HepG2 (cell line): Measurements from ENCODE around the gene BCL2L2. TPM values are rescaled to one million over a fixed set of nuclear protein-coding genes. Genes with fewer than 3 reads are reported as not detected.

Source experiments
- ARNTL ChIP-seq: sonication (generic); formaldehyde crosslinking; IDR thresholded peaks from 2 replicates; pipeline ENCODE4 v1.4.0; 2020; ENCODE audit warnings: mild to moderate bottlenecking, missing genetic modification reagents
- CBX2 ChIP-seq, 2 experiments: fragments of 200-600 bp in 1 of 2; sonication (generic); formaldehyde crosslinking in 1 of 2; IDR thresholded peaks; 2 replicates each; pipeline versions ENCODE4 v1.7.0 to v1.8.1; 2018 to 2022; ENCODE audit warnings: low read depth in 2 of 2, low read length in 1 of 2, mild to moderate bottlenecking in 1 of 2, missing genetic modification reagents in 1 of 2
- HMGXB3 ChIP-seq: sonication (generic); formaldehyde crosslinking; IDR thresholded peaks from 2 replicates; pipeline ENCODE4 v1.4.0; 2020; ENCODE audit warnings: missing genetic modification reagents, borderline replicate concordance
- HNRNPUL1 ChIP-seq: fragments of 200-400 bp; formaldehyde crosslinking; IDR thresholded peaks from 2 replicates; pipeline ENCODE4 v1.6.1; 2017; ENCODE audit warnings: low read depth, mild to moderate bottlenecking, low read length, moderate library complexity
- HOXA7 ChIP-seq: sonication (generic); formaldehyde crosslinking; IDR thresholded peaks from 2 replicates; pipeline ENCODE4 v1.8.1; 2022; ENCODE audit warnings: mild to moderate bottlenecking, missing genetic modification reagents, moderate library complexity
- KLF16 ChIP-seq, 2 experiments: sonication (generic) in 1 of 2; formaldehyde crosslinking in 1 of 2; IDR thresholded peaks; 2 replicates each; pipeline versions ENCODE4 v1.6.1 to v1.8.0; 2016 to 2023; ENCODE audit warnings: missing genetic modification reagents in 2 of 2, missing compliant biosample characterization in 1 of 2
- MATR3 ChIP-seq: sonication (generic); formaldehyde crosslinking; IDR thresholded peaks from 2 replicates; pipeline ENCODE4 v1.4.0; 2020; ENCODE audit warnings: missing genetic modification reagents
- PAF1 ChIP-seq: IDR thresholded peaks from 2 replicates; pipeline ENCODE4 v1.6.1; 2016; ENCODE audit warnings: missing genetic modification reagents, missing compliant biosample characterization
- PLSCR1 ChIP-seq: sonication (generic); formaldehyde crosslinking; IDR thresholded peaks from 2 replicates; pipeline ENCODE4 v1.5.0; 2020; ENCODE audit warnings: missing genetic modification reagents, mild to moderate bottlenecking, borderline replicate concordance
- POLR2A ChIP-seq, 2 experiments: IDR thresholded peaks; 2 replicates each; pipeline ENCODE4 v1.6.1; 2011; ENCODE audit warnings: low read depth in 2 of 2, low read length in 2 of 2, mild to moderate bottlenecking in 1 of 2, moderate library complexity in 1 of 2; ENCODE audit not compliant: insufficient read depth in 1 of 2
- RFX1 ChIP-seq: fragments of 450-650 bp; IDR thresholded peaks from 2 replicates; pipeline ENCODE4 v1.6.1; 2017
- ZC3H13 ChIP-seq: sonication (generic); formaldehyde crosslinking; IDR thresholded peaks from 2 replicates; pipeline ENCODE4 v1.8.1; 2023; ENCODE audit warnings: mild to moderate bottlenecking, missing genetic modification reagents, moderate library complexity
- ZFP90 ChIP-seq: sonication (generic); formaldehyde crosslinking; IDR thresholded peaks from 2 replicates; pipeline ENCODE4 v1.8.0; 2022; ENCODE audit warnings: missing genetic modification reagents, mild to moderate bottlenecking, inconsistent platforms, borderline replicate concordance
- ZNF317 ChIP-seq: sonication (generic); formaldehyde crosslinking; IDR thresholded peaks from 2 replicates; pipeline ENCODE4 v1.5.0; 2020; ENCODE audit warnings: mild to moderate bottlenecking, missing genetic modification reagents
- ZNF790 ChIP-seq: sonication (generic); formaldehyde crosslinking; IDR thresholded peaks from 2 replicates; pipeline ENCODE4 v1.8.0; 2022; ENCODE audit warnings: missing genetic modification reagents, mild to moderate bottlenecking, borderline replicate concordance
- polyA plus RNA-seq, 8 experiments: library from polyadenylated mRNA; depleted of rRNA in 3 of 8; stranded (reverse) in 7 of 8; unstranded in 1 of 8; fragments of >200 nt; fragmentation: Illumina TruSeq in 4 of 8; extraction: Trizol in 4 of 8; gene quantifications; 2 replicates each; pipeline versions ENCODE4 v1.2.1 to v1.2.3, GENCODE V29; 2011 to 2016; ENCODE audit warnings: low read depth in 4 of 8, missing spikeins in 1 of 8, mixed read lengths in 1 of 8; ENCODE audit not compliant: insufficient read depth in 1 of 8
- total RNA-seq, 5 experiments: library from RNA; depleted of rRNA; stranded (reverse); fragments of >200 nt; fragmentation: Illumina TruSeq; extraction: Trizol; gene quantifications; 2 replicates each; pipeline ENCODE4 v1.2.3, GENCODE V29; 2016; ENCODE audit warnings: low read depth in 1 of 5
- TF ChIP-seq, protein P1 (sequence below): sonication (generic); formaldehyde crosslinking; IDR thresholded peaks from 2 replicates; pipeline ENCODE4 v1.5.0; 2020; ENCODE audit warnings: missing genetic modification reagents
- TF ChIP-seq, protein P2 (sequence below): sonication (generic); formaldehyde crosslinking; IDR thresholded peaks from 2 replicates; pipeline ENCODE4 v1.5.0; 2020; ENCODE audit warnings: mild to moderate bottlenecking, missing genetic modification reagents, borderline replicate concordance

Gene BCL2L2
- total and polyA plus RNA-seq, 2 of the 13 experiments (the other 11 are each of a cell fraction or from before 2014, with no cell fraction given), result 28.1 to 49.8 TPM

GRCh38 chr14:23326491-23327332 is 20.1 kb downstream of the BCL2L2 start (continued):
- TF ChIP-seq HMGXB3 (CRISPR knock-in tag), result no peak
- TF ChIP-seq ZC3H13 (CRISPR knock-in tag), result no peak
- TF ChIP-seq HOXA7, result no peak
- TF ChIP-seq POLR2A (IDR thresholded peaks at IDR 0.05; ENCODE audit: insufficient read depth in 1 of 2, low read depth in 2 of 2, low read length in 2 of 2), result peak in 1 of 2 experiments; percentile 60; a peak in 2 of 4 replicates
- TF ChIP-seq PAF1 (CRISPR knock-in tag), result peak; percentile 91
- no peak for TF ChIP-seq ZNF790 (CRISPR knock-in tag)
- TF ChIP-seq HNRNPUL1, result no peak
- TF ChIP-seq KLF16 (CRISPR knock-in tag; IDR thresholded peaks at IDR 0.05), result no peak; a peak in 1 of 4 replicates
- no peak for TF ChIP-seq CBX2 (IDR thresholded peaks at IDR 0.05; ENCODE audit: low read depth, low read length)
- TF ChIP-seq CBX2 (CRISPR knock-in tag; IDR thresholded peaks at IDR 0.05; ENCODE audit: low read depth), result no peak
- TF ChIP-seq, protein P1, sequence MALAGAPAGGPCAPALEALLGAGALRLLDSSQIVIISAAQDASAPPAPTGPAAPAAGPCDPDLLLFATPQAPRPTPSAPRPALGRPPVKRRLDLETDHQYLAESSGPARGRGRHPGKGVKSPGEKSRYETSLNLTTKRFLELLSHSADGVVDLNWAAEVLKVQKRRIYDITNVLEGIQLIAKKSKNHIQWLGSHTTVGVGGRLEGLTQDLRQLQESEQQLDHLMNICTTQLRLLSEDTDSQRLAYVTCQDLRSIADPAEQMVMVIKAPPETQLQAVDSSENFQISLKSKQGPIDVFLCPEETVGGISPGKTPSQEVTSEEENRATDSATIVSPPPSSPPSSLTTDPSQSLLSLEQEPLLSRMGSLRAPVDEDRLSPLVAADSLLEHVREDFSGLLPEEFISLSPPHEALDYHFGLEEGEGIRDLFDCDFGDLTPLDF (CRISPR knock-in tag), result no peak
- TF ChIP-seq, protein P2, sequence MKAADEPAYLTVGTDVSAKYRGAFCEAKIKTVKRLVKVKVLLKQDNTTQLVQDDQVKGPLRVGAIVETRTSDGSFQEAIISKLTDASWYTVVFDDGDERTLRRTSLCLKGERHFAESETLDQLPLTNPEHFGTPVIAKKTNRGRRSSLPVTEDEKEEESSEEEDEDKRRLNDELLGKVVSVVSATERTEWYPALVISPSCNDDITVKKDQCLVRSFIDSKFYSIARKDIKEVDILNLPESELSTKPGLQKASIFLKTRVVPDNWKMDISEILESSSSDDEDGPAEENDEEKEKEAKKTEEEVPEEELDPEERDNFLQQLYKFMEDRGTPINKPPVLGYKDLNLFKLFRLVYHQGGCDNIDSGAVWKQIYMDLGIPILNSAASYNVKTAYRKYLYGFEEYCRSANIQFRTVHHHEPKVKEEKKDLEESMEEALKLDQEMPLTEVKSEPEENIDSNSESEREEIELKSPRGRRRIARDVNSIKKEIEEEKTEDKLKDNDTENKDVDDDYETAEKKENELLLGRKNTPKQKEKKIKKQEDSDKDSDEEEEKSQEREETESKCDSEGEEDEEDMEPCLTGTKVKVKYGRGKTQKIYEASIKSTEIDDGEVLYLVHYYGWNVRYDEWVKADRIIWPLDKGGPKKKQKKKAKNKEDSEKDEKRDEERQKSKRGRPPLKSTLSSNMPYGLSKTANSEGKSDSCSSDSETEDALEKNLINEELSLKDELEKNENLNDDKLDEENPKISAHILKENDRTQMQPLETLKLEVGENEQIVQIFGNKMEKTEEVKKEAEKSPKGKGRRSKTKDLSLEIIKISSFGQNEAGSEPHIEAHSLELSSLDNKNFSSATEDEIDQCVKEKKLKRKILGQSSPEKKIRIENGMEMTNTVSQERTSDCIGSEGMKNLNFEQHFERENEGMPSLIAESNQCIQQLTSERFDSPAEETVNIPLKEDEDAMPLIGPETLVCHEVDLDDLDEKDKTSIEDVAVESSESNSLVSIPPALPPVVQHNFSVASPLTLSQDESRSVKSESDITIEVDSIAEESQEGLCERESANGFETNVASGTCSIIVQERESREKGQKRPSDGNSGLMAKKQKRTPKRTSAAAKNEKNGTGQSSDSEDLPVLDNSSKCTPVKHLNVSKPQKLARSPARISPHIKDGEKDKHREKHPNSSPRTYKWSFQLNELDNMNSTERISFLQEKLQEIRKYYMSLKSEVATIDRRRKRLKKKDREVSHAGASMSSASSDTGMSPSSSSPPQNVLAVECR (CRISPR knock-in tag), result no peak
- no peak for TF ChIP-seq PLSCR1 (CRISPR knock-in tag)
- TF ChIP-seq ZFP90 (CRISPR knock-in tag), result no peak
- no peak for TF ChIP-seq ARNTL (CRISPR knock-in tag)
- TF ChIP-seq MATR3, result no peak
- no peak for TF ChIP-seq RFX1
- no peak for TF ChIP-seq ZNF317 (CRISPR knock-in tag)
